ENCODE measurements around the gene PCDHA13. TPM values are rescaled to one million over a fixed set of nuclear protein-coding genes. Genes with fewer than 3 reads are reported as not detected.
"Not testable (repeated sequence)": the region's sequence is repeated elsewhere in the genome, so short reads cannot be mapped to it uniquely, and the experiment has no call there.

Gene PCDHA13
- total RNA-seq (2012; rRNA removed) = not detected in 2 replicates

GRCh38 chr5:140881889-140882590 lies at the start of gene PCDHA13:
TSS of gene PCDHA13 (plus strand) at chr5:140882124. CDS start at chr5:140882269, 145 bp downstream.
- H3K9me3 ChIP-seq (replicated peaks; ENCODE audit: low read length) = peaks cover 9% of the 10 kb centered on the region
- H3K4me3 ChIP-seq (ENCODE audit: low read length) = no peak within 1 kb of the TSS

GRCh38 chr5:140833993-140834392 lies 47.9 kb upstream of the PCDHA13 start, which contains the start of gene PCDHA7:
TSS of gene PCDHA7 (plus strand) at chr5:140834269. CDS start at chr5:140834384, 115 bp downstream.
- peak within 1 kb of the TSS; percentile 28 for H3K4me3 ChIP-seq (ENCODE audit: low read length)
- no peaks in the 10 kb centered on the region for H3K9me3 ChIP-seq (replicated peaks; ENCODE audit: low read length)
- H3K36me3 ChIP-seq (ENCODE audit: insufficient read depth, low read length) = no peaks in the 10 kb centered on the region
- no peaks in the 10 kb centered on the region for H3K27me3 ChIP-seq (ENCODE audit: control insufficient read depth, insufficient read depth, low read length)
- H3K9ac ChIP-seq (ENCODE audit: low read depth, low read length) = no peak within 1 kb of the TSS
- no peaks in the 10 kb centered on the region for H3K4me1 ChIP-seq (ENCODE audit: control insufficient read depth, insufficient read depth, low read length)
- H3K4me2 ChIP-seq (ENCODE audit: low read length) = no peak within 1 kb of the TSS

More at GRCh38 chr5:140881889-140882590, at the start of gene PCDHA13:
- Histone ChIP-seq H3K4me2 (ENCODE audit: low read length) (no peak within 1 kb of the TSS), H3K9ac (ENCODE audit: low read depth, low read length) (no peak within 1 kb of the TSS), H3K36me3 (ENCODE audit: insufficient read depth, low read length) (no peaks in the 10 kb centered on the region), H3K4me1 (ENCODE audit: control insufficient read depth, insufficient read depth, low read length) (no peaks in the 10 kb centered on the region), H3K27me3 (ENCODE audit: control insufficient read depth, insufficient read depth, low read length) (no peaks in the 10 kb centered on the region)

- H3K4me1 ChIP-seq (ENCODE audit: control insufficient read depth, insufficient read depth, low read length); H3K9ac ChIP-seq (ENCODE audit: low read depth, low read length); H3K4me2 ChIP-seq (ENCODE audit: low read length); H3K36me3 ChIP-seq (ENCODE audit: insufficient read depth, low read length); H3K27me3 ChIP-seq (ENCODE audit: control insufficient read depth, insufficient read depth, low read length); H3K9me3 ChIP-seq (replicated peaks; ENCODE audit: low read length): not testable (repeated sequence)
- H3K4me3 ChIP-seq (ENCODE audit: low read length) = peak overlapping the region; percentile 28
These were observed 47.4 kb upstream of the PCDHA13 start for GRCh38 chr5:140834439-140835008.

- H3K4me2 ChIP-seq (ENCODE audit: low read length) = no peak overlapping the region
- no peaks in the 10 kb centered on the region for H3K9me3 ChIP-seq (replicated peaks; ENCODE audit: low read length)
- H3K36me3 ChIP-seq (ENCODE audit: insufficient read depth, low read length) = no peaks in the 10 kb centered on the region
- no peak overlapping the region for H3K4me3 ChIP-seq (ENCODE audit: low read length)
- H3K4me1 ChIP-seq (ENCODE audit: control insufficient read depth, insufficient read depth, low read length) = no peaks in the 10 kb centered on the region
- no peaks in the 10 kb centered on the region for H3K27me3 ChIP-seq (ENCODE audit: control insufficient read depth, insufficient read depth, low read length)
- H3K9ac ChIP-seq (ENCODE audit: low read depth, low read length) = no peak overlapping the region
These were observed 46.1 kb upstream of the PCDHA13 start for GRCh38 chr5:140835622-140836510.

- Histone ChIP-seq H3K9ac (ENCODE audit: low read depth, low read length) (no peak within 1 kb of the TSS), H3K4me1 (ENCODE audit: control insufficient read depth, insufficient read depth, low read length) (no peaks in the 10 kb centered on the region), H3K4me3 (ENCODE audit: low read length) (no peak within 1 kb of the TSS), H3K9me3 (replicated peaks; ENCODE audit: low read length) (no peaks in the 10 kb centered on the region), H3K4me2 (ENCODE audit: low read length) (no peak within 1 kb of the TSS), H3K36me3 (ENCODE audit: insufficient read depth, low read length) (no peaks in the 10 kb centered on the region), H3K27me3 (ENCODE audit: control insufficient read depth, insufficient read depth, low read length) (no peaks in the 10 kb centered on the region)
These were observed 40.7 kb upstream of the PCDHA13 start, which contains the start of gene PCDHA8 for GRCh38 chr5:140840978-140841962. TSS of gene PCDHA8 (plus strand) at chr5:140841187. CDS start at chr5:140841322, 135 bp downstream.

GRCh38 chr5:140842798-140843733 lies 38.9 kb upstream of the PCDHA13 start:
- Histone ChIP-seq H3K9me3 (replicated peaks; ENCODE audit: low read length) (no peaks in the 10 kb centered on the region), H3K9ac (ENCODE audit: low read depth, low read length) (no peak overlapping the region), H3K4me2 (ENCODE audit: low read length) (no peak overlapping the region)

GRCh38 chr5:140848139-140849102 lies 33.5 kb upstream of the PCDHA13 start, which contains the start of gene PCDHA9:
TSS of gene PCDHA9 (plus strand) at chr5:140848382. CDS start at chr5:140848496, 114 bp downstream.
- H3K36me3 ChIP-seq (ENCODE audit: insufficient read depth, low read length); H3K9ac ChIP-seq (ENCODE audit: low read depth, low read length); H3K9me3 ChIP-seq (replicated peaks; ENCODE audit: low read length); H3K4me1 ChIP-seq (ENCODE audit: control insufficient read depth, insufficient read depth, low read length); H3K4me2 ChIP-seq (ENCODE audit: low read length); H3K4me3 ChIP-seq (ENCODE audit: low read length); H3K27me3 ChIP-seq (ENCODE audit: control insufficient read depth, insufficient read depth, low read length): not testable (repeated sequence)

More at GRCh38 chr5:140842798-140843733, 38.9 kb upstream of the PCDHA13 start:
- no peaks in the 10 kb centered on the region for H3K4me1 ChIP-seq (ENCODE audit: control insufficient read depth, insufficient read depth, low read length)
- no peak overlapping the region for H3K4me3 ChIP-seq (ENCODE audit: low read length)
- H3K36me3 ChIP-seq (ENCODE audit: insufficient read depth, low read length) = no peaks in the 10 kb centered on the region
- H3K27me3 ChIP-seq (ENCODE audit: control insufficient read depth, insufficient read depth, low read length) = no peaks in the 10 kb centered on the region

- H3K9me3 ChIP-seq (replicated peaks; ENCODE audit: low read length); H3K4me3 ChIP-seq (ENCODE audit: low read length): not testable (repeated sequence)
These were observed 31.9 kb upstream of the PCDHA13 start for GRCh38 chr5:140849831-140850634.

More at GRCh38 chr5:140849831-140850634, 31.9 kb upstream of the PCDHA13 start:
- not testable (repeated sequence) for H3K4me2 ChIP-seq (ENCODE audit: low read length); H3K4me1 ChIP-seq (ENCODE audit: control insufficient read depth, insufficient read depth, low read length); H3K36me3 ChIP-seq (ENCODE audit: insufficient read depth, low read length); H3K27me3 ChIP-seq (ENCODE audit: control insufficient read depth, insufficient read depth, low read length); H3K9ac ChIP-seq (ENCODE audit: low read depth, low read length)

All from skeletal muscle satellite cell (primary cell).